SHP77 (cell line): ENCODE measurements around the gene DENND5B.
A peak's percentile ranks its signal among the peaks of the same experiment; 100 is the strongest.
"Not testable (repeated sequence)": the region's sequence is repeated elsewhere in the genome, so short reads cannot be mapped to it uniquely, and the experiment has no call there.

ENCODE experiments used
- DNase-seq, 2 experiments: peaks; one replicate each; lab custom pipeline; 2025; lab: John Stamatoyannopoulos, UW

DENND5B gene

DNA sequence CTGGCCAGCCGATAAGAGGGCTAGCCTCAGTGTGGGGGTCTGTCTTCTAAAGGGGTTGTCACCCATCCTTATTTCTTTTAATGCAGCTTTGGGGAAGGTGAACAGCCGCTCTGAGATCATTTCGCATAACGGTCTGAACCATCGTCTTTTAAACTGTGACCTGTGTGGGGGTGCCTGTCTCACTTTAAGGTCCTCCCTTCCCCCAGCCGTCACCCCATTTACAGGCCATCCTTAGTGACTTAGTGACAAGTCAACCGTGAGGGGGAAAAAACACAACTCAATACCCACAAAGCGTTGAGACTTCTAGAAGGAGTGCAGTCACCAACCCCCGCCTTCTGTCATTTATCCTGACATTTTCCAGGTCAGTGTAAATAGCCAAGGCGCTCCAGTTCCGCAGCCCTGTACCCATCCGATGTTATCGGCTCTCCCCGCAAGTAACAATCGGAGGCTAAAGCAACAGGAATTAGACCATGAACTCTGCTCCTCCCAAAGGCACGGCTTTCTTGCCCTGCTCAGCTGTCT, 505 bp upstream of the DENND5B start:
- DNase-seq = peak; percentile 52 to 54

DNA sequence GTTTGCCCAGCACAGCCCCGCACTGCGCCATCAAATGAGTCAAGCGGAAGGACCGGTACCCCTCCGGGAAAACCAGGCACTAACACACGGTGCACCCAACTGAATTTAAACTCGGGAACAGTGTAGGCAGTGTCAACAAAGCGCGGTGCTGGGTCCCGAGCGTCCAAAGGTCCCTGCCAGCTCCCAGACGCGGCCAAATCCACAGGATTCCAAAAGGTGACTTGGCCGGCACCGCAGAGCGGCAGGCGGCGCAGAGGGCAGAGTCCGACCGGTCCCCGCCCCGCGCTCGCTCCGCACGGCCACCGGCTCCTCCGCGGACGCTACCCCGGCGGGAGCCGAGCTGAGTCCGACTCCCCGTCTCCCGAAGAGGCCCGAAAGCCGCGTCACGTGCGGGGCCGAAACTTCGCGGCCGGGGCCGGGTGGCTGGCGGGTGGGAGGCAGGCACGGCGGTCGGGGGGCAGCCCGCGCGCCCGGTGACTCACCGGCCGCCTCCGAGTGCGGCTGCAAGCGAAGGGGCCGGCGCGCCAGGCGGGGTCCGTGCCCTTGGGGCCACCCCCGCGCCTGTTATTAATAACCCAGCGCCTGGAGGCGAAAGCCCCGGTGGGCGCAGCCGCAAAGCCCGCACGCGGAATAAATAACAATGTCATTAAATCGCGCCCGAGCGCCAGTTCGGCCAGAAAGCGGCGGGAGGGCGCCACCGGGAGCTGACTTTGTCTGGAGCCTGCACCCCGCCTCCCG, 863 bp downstream of the DENND5B start:
- peak; percentile 82 to 87 for DNase-seq

DNA sequence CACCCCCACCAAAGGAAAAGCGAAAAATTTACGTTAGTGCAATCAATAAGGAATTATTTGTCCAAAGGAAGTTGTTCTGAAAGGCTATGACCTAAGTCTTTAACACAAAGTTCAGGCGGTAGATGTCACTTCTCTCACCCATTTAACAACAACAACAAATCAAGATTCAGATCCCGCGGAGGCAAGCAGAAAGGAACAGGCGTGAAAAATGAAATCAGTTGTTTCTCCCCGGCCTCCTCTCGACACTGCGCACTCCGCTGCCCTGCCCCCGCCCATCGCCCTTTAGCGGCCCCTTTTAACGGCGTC, 1.4 kb downstream of the DENND5B start:
- no peak for DNase-seq

DNA sequence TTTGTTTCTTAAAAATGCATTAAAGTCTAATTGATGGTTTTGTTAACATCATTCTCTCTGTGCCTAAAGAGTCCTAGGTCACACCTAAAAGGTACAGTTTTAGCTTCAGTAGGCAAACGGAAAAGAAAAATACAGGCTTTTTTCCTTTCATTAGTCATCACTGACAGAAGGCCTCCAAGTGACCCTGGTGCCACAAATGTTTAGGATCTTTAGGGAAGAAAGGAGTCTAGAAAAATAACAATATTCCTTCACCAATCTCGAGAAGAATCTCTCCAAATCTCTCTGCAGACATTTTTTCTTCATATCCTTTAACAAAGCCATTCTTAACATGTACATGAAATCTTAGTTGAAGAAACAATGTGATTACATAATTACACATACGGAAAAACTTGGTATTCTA, 2.0 kb downstream of the DENND5B start:
- DNase-seq = no peak

DNA sequence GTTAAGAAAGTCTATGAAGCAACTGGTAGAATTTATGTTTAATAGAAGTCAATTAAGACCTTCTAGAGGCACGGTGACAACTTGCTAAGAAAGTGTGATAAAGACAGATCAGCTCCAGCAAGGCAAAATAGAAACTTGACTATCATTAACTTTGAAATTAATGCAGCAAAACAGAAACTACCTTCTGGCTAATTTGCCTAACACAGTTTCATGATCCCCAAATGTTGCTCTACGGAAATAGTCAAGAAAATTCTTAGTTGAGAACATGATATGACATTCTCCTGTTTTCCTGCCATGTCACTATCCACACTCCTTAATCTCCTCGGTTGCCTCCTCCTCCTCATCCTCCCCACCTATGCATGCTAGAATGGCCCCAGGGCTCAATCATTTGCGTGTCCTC, 4.2 kb downstream of the DENND5B start:
- DNase-seq = no peak

DNA sequence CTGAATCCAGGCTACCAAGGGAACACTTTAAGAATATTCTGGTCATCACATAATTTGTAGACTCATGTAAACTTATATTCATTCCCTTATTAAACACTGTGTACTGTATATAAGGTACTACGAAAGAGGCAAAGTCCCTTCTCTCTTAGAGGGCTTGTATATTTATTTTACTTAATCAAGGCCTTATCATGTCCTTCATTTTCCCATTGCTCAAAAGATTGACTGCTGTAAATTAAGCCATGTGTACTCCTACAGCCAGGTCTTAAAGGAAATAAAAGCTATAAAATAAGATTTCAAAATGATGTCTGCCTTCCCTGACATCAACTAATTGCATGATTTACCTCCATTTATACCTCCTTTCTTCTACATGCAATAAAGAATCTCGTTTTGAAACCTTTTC, 5.0 kb downstream of the DENND5B start:
- DNase-seq = no peak

DNA sequence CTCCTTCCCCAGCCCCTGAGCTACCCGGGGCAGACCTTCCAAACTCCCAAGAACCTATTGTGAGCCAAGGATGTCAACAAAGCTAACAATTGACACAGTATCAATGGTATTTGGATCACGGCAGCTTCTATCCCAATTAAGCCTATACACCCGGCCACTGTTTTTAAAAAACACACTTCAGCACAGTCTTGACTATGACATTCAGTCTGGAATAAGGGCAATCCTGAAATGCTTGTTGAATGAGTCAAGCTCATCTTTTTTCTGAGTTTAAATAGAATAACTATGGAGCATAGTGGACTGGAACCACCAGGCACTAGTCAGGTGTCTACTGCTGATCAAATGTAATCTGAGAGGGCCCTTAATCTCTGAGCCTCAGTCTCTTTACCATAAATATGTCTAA, 5.7 kb downstream of the DENND5B start:
- no peak for DNase-seq

DNA sequence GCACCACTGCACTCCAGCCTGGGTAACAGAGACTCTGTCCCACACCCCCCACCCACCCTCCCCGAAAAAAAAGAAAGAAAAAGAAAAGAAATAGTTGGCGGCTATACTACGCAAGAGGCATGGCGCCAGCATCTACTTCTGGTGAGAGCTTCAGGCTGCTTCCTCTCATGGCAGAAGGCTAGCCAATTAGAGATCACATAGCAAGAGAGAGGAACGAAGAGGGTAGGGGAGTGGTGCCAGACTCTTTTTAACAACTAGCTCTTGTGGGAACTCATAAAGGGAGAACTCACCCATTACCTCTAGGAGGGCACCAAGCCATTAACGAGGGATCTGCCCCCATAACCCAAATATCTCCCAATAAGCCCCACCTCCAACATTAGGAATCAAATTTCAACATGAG, 6.2 kb downstream of the DENND5B start:
- DNase-seq = no peak

DNA sequence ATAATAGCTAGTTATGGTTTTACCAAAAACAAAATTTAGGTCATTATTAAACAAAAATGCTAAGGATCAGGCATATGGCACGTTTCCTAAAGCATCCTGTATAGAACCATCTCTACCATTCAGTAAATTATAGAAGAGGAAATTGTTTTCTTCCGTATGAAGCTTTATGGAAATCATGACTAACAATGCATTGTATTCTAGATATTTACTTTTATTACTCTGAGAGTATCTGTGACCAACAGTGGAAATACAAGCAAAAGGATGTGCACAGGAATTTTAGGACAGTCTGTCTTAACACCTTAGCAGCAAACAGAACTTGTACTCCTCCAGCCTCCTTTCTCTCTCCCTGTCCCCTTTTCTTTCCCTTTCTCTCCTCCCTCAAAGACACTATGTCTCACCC, 7.1 kb downstream of the DENND5B start:
- no peak for DNase-seq

DNA sequence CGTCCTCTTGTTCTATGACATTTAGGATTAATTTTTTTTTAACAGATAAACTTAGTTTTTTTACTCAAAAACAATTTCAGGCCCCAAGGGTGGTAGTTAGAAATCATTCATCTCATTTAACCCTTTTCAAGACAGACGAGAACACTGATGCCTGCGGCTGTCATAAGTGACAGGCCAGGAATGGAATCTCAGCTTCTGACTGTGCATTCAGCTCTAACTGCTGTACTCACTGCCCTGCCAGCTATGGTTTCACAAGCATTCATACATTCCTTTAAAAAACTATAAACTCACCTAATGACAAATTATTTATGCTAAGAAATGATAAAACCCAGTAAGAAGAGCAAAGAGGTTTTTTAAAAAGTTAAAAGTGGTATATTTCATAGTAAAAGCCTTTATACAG, 8.8 kb downstream of the DENND5B start:
- DNase-seq = no peak

DNA sequence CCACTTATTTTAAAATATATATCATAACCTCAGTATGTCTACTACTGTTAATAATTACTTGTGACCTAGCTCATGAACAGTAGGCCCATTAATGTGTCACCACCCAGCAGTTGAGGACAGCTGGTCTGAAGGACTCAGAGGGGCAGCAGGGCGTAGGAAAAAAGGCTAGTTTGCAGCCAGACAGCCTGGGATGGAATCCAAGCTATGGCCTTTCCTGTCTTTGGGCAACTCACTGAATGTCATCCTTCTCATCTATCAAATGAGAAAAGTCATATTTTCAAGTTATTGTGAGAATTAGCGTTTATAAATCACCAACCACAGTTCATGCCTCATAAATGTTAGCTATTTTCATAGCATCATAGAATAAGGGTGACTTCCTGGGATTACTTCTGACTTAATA, 12.3 kb downstream of the DENND5B start:
- DNase-seq = peak; percentile 12 to 37

DNA sequence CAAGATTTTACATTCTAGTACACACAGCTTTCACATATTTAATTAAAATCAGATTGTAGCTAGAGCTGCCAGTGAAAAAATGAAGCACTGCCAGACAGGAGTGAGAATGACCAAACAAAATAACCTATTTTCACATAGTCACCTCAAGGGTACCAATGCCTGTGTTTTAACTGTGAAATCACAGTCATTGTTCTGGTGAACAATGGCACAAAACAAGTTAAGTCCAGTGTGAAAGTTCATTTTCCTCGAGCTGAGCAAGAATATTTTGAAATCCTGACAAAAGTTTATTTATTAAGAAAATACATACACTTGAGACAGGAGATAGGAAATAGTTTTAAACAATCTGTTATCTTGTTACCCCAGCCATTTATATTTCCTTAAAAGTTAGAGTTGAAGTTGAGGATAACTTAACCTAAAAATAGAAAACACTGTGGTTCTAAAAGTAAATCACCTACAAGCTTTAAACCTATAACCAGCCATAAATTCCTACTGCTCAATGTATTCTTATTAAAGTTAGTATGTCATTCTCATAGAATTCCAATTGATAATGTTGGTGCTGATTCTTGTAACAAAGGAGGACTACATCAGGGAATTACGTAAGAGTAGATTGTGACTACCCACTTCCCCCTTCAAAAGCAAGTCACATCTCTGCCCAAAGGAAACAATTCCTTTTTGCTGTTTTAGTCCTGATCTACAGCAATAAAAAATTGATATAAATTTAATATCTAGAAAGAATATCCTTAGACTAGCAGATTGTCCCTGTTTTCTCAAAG, 15.9 kb downstream of the DENND5B start:
- no peak for DNase-seq

DNA sequence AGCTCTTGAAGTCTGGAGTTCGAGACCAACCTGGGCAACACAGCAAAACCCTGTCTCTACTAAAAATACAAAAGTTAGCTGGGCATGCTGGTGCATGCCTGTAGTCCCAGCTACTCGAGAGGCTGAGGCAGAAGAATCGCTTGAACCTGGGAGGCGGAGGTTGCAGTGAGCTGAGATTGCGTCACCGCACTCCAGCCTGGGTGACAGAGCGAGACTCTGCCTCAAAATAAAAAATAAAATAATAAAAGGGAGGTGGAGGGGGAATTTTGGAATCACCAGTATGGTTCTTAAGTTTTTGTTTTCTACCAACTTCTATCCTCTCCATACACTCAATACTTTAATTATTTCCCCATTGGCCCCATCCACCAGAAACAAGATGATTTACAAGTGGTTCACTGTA, 16.6 kb downstream of the DENND5B start:
- not testable (repeated sequence) for DNase-seq

DNA sequence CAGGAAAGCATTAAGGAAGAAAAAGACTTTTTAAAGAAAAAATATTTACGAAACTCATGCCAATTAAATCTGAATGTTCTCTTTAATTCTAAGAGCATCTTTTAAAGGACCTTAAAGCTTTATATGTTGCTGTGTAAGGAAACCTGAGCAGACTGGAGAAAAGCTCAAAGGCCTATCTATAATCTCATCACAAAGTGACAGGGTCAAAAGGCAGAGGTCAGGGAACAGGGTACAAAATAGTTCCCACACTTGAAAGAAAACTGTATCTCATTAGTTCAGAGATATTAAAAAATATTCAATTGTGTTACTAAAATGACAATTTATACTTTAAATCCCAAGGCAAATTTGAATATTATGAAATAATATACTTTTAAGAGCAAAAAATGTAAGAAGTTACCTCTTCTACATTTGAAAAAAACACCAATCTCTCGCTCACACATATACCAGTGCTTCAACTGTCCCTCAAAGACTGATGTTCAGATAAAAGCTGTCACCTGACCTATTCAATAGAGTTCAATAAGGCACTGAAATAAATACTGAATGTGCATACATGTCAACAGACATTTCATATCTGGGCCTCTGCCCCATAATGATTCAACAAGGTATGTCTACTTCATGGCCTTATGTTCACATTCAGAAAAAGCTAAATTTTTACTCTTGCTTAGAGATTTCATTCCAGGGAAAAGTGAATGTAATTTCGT, 17.9 kb downstream of the DENND5B start:
- DNase-seq = no peak

DNA sequence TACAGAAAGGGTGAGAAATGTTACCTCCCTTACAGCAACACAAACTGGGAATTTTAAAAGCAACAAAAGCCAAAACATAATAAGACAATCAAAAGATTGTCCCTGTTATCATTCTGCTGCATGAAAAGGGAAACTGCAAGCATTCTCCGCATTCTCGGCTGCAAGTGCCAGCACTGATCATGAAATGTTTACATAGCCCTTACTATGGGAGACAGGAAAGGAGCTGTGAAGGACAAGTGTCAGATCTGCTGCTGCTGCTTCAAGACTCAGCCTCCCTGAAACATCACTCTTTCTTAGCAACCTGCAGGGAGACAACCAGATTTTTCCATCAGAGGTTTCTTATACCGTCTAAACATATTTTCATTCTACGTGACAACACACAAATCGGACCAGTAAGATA, 20.1 kb downstream of the DENND5B start:
- DNase-seq = peak in 1 of 2 experiments; percentile 26

DNA sequence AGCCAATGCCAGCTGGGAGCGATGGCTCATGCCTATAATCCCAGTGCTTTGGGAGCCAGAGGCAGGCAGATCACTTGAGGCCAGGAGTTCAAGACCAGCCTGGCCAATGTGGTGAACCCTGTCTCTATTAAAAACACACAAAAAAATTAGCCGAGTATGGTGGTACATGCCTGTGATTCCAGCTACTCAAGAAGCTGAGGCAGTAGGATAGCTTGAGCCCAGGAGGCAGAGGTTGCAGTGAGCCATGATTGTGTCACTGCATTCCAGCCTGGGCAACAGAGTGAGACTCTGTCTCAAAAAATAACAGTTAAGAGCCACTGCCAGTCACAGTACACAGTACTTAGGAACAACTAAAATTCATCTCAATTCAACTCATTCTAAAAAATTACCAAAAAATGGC, 21.4 kb downstream of the DENND5B start:
- DNase-seq = not testable (repeated sequence)

DNA sequence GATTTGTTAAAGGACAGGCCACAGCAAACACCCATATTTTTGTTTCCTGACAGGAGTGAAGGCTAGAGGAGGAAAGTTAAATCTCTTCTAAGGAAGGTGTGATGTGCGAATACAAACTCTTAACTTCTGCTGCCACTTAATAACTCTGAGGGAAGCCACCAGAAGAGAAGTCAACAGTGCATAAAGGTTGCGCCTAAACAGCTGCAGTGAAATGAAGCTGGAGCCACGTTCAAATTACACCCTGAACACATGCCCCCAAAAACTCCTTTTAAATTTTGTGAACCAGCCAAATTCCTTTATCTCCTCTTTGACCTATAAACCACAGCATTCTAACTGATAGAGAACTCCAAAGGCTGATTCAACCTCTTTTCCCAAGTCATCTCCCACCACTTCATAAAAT, 22.4 kb downstream of the DENND5B start:
- DNase-seq = no peak

DNA sequence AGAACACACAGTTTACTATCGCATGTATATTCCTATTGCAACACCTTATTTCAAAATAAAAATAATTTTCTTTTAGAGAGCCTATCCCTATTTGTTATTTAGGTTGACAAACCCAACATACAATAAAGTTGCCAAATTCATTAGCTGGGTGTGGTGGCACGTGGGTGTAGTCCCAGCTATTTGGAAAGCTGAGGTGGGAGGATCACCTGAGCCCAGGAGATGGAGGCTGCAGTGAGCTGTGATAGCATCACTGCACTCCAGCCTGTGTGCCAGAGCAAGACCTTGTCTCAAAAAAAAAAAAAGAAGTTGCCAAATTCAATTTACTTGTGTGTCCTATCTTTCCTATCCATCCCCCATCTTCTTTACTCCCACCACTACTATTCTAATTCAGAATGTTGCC, 23.9 kb downstream of the DENND5B start:
- DNase-seq = no peak

DNA sequence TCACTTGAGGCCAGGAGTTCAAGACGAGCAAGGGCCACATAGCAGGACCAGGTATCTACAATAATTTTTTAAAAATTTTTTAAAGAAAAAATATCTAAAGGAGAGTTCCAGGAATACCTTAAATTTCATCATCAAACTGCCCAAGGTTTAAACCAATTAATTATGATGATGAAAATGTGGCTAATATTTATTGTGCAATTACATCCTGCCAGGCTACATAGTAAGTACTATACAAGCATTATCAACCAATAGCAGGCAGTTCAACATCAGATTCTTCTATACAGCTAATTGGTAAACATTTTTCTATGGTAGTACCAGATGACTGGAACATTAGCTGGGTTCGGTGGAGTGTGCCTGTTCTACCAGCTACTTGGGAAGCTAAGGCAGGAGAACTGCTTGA, 24.4 kb downstream of the DENND5B start:
- DNase-seq = no peak

DNA sequence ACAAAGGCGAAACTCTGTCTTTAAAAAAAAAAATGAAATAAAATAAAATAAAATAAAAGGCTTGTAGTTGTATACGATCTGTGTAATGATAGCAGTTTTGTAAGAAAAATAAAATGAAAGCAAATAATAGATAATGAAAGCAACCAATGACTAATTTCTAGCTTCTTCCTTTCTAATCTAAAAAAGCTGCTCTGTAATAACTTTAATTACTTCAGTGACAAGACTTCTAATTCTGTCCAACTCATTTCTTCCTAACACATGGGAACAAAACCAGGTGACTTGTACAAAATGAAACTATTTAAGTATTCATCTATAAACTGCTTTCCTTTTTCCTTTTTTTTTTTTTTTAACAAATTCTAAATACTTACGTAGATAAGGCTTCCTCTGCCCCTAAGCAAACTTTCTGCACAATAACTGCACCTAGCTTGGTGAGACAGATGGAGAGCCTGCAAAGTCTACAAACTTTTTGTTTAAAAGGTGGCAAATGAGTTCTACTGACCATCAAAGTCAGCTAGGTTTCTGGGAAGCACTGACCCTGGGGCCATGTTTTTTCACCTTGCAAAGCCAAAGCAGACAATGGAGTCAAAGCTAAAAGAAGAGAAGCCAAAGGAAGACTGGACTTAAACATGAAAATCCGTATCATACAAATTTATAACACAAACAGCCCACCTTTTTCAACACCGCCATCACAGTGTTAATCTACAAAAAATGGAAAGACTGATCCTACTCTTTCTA, 28.2 kb downstream of the DENND5B start:
- DNase-seq = no peak

DNA sequence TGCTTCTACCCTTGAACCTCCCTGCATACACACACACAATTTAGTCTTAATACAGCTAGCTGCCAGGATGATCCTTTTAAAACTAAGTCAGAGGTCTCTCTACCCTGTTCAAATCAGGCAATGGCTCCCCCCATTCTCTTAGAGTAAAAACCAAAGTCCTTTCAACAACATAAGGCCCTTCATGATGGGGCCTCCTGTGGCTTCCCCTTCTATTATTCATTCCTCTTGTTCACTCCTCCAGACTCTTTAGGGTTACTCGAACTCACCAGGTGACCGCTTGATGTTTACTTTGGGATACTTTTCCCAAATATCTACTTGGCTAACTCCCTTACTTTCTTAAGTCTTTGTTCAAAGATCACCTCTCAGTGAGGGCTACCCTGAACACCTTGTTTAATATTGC, 30.4 kb downstream of the DENND5B start:
- DNase-seq = no peak

DNA sequence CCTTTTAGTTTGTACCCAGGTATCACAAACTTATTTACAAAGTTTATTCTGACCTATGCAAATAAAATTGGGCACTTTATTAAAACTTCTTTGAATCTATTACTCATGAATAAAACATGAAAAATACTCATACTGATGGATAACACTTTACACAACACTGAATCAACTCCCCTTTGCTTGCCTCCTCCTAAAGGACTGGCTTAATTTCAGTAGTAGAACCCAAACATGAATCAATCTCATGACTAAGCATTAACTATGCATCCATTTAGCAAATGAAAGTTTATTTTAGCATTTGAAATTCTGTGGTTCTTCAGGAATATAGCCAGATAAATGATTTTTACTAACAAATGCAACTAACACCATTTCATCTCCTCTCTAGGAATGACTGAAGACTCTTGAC, 32.4 kb downstream of the DENND5B start:
- DNase-seq = no peak
